OCI-LY7 (cell line): ENCODE results near the gene NPM1.

Experiments
- EZH2phosphoT487 ChIP-seq: fragments of 200-600 bp; sonication (generic); IDR thresholded peaks from 2 replicates; pipeline ENCODE4 v1.6.1; 2018; ENCODE audit warnings: low read depth, borderline replicate concordance, mild to moderate bottlenecking, mixed run types, antibody characterized with exemption, low read length, moderate library complexity, mixed read lengths
- TF ChIP-seq, protein P1 (sequence below): fragments of 200-600 bp; sonication (generic); conservative IDR thresholded peaks from 2 replicates; pipeline ENCODE4 v1.5.1; 2014; ENCODE audit warnings: mild to moderate bottlenecking, antibody characterized with exemption, low read length, moderate library complexity, mixed read lengths

DNA sequence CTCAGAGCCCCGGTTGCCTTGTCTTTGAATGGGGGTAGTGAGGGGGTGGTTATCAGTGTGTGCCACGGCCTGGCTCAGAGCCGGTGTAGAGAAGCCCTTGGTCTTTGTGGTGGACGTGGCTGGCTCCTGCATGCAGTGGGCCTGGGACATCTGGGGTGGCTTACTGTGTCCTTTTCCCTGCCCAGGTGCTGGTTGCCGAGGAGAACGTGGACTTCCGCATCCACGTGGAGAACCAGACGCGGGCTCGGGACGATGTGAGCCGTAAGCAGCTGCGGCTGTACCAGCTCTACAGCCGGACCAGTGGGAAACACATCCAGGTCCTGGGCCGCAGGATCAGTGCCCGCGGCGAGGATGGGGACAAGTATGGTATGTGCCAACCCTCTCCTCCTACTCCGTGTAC, 48.3 kb downstream of the NPM1 start:
- TF ChIP-seq, protein P1, sequence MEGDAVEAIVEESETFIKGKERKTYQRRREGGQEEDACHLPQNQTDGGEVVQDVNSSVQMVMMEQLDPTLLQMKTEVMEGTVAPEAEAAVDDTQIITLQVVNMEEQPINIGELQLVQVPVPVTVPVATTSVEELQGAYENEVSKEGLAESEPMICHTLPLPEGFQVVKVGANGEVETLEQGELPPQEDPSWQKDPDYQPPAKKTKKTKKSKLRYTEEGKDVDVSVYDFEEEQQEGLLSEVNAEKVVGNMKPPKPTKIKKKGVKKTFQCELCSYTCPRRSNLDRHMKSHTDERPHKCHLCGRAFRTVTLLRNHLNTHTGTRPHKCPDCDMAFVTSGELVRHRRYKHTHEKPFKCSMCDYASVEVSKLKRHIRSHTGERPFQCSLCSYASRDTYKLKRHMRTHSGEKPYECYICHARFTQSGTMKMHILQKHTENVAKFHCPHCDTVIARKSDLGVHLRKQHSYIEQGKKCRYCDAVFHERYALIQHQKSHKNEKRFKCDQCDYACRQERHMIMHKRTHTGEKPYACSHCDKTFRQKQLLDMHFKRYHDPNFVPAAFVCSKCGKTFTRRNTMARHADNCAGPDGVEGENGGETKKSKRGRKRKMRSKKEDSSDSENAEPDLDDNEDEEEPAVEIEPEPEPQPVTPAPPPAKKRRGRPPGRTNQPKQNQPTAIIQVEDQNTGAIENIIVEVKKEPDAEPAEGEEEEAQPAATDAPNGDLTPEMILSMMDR = no peak
- no peak for TF ChIP-seq EZH2phosphoT487
